Upper lobe of left lung (tissue), 6 donors: ENCODE data around the gene N4BP2L1. TPM values are rescaled to one million over a fixed set of nuclear protein-coding genes. Genes with fewer than 3 reads are reported as not detected.

Source experiments
- ATAC-seq, 2 donors: fragments of 200-7000 bp; cut with Tn5 transposase; one replicate each; pipeline ENCODE4 v1.9.1; 2022; ENCODE audit warnings: mild to moderate bottlenecking in 2 of 2, moderate library complexity in 2 of 2; ENCODE audit not compliant: low FRiP score in 2 of 2
- DNase-seq, 2 donors: peaks; one replicate each; pipeline ENCODE4 v3.0.0-alpha.2; 2019 to 2020
- H3K27ac ChIP-seq, 4 donors: fragments of 200-600 bp; sonication (generic); one replicate each; pipeline ENCODE4 v1.5.1; 2016 to 2019
- H3K27me3 ChIP-seq, 4 donors: fragments of 200-600 bp; sonication (generic); one replicate each; pipeline ENCODE4 v1.5.1; 2017 to 2019
- H3K36me3 ChIP-seq, 4 donors: fragments of 200-600 bp; sonication (generic); one replicate each; pipeline ENCODE4 v1.5.1; 2016 to 2019
- H3K4me1 ChIP-seq, 4 donors: fragments of 200-600 bp; sonication (generic); one replicate each; pipeline ENCODE4 v1.5.1; 2018 to 2019
- H3K4me3 ChIP-seq, 4 donors: fragments of 200-600 bp; sonication (generic); one replicate each; pipeline ENCODE4 v1.5.1; 2017 to 2019; ENCODE audit warnings: mild to moderate bottlenecking in 2 of 4, moderate library complexity in 1 of 4
- H3K9me3 ChIP-seq, 4 donors: fragments of 200-600 bp; sonication (generic); one replicate each; pipeline ENCODE4 v1.5.1; 2018 to 2019
- CTCF ChIP-seq, 6 experiments: fragments of 450-650 bp in 4 of 6; fragments of 200-600 bp in 2 of 6; sonication (generic) in 2 of 6; IDR thresholded peaks; one replicate each; pipeline ENCODE4 v1.5.1; 2016 to 2019; ENCODE audit warnings: antibody characterized with exemption in 6 of 6
- EP300 ChIP-seq, 4 donors: sonication (generic); formaldehyde crosslinking; IDR thresholded peaks; one replicate each; pipeline ENCODE4 v1.5.1; 2017; ENCODE audit warnings: antibody characterized with exemption in 4 of 4, control low read depth in 2 of 4
- POLR2A ChIP-seq, 4 donors: fragments of 450-650 bp; IDR thresholded peaks; one replicate each; pipeline ENCODE4 v1.5.1; 2016 to 2017; ENCODE audit warnings: antibody characterized with exemption in 4 of 4, mild to moderate bottlenecking in 2 of 4
- POLR2AphosphoS5 ChIP-seq, 2 donors: sonication (generic); formaldehyde crosslinking; IDR thresholded peaks; one replicate each; pipeline ENCODE4 v1.5.1; 2017; ENCODE audit warnings: antibody characterized with exemption in 2 of 2
- WGBS, 2 donors: methylation state at CpG; one replicate each; pipeline ENCODE4 v1.1.5; 2017 to 2018; 5-methylcytosine and 5-hydroxymethylcytosine counted together
- total RNA-seq, 6 donors: library from RNA; depleted of rRNA in 4 of 6; stranded (reverse); fragments of >200 nt in 4 of 6; gene quantifications; one replicate each; pipeline versions ENCODE4 v1.1.0 to v1.2.1, GENCODE V29; 2016 to 2021
- donor health status: DM: no; HTN: no; CAD: no; lungs with moderate emphysema.
- donor health status: DM: no; HTN: yes; CAD: no; lungs with severe emphysema.

The N4BP2L1 gene
- total RNA-seq, 6 donors from 2014 or later: 15.0 to 46.3 (median 25.2) TPM

GRCh38 chr13:32456591-32456990, 28.7 kb upstream of the N4BP2L1 start:
- WGBS, 2 donors: 91 to 100% methylated on average over 2 of the region's 2 CpGs
- TF ChIP-seq CTCF (IDR thresholded peaks at IDR 0.05) (no peak), POLR2A (IDR thresholded peaks at IDR 0.05) (no peak), EP300 (IDR thresholded peaks at IDR 0.05) (no peak), POLR2AphosphoS5 (IDR thresholded peaks at IDR 0.05) (no peak)
- no peak for ATAC-seq

DNA sequence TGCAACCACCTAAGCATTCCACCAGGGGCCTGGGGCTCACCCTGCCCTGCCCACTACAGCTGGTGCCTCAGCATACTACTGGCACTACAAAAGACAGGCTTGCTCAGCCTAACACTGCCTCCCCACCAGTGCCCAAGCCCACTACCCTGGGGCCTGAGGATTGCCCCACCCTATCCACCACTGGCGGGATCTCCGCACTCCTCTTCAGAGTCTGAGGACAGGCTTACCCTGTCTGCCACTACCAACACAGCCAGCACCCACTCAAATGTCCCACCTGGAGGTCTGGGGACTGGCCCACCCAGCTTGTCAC, 27.6 kb upstream of the N4BP2L1 start:
- Histone ChIP-seq H3K27ac (no peak overlapping the region), H3K27me3 (no peaks in the 10 kb centered on the region), H3K36me3 (peaks cover 0 to 5% (median 0%) of the 10 kb centered on the region in 4 donors), H3K4me3 (no peak overlapping the region), H3K9me3 (peaks cover 7 to 20% (median 13%) of the 10 kb centered on the region in 4 donors), H3K4me1 (no peaks in the 10 kb centered on the region)
- no peak for ATAC-seq
- WGBS, 2 donors: 100% methylated on average over 2 of the region's 2 CpGs
- no peak for DNase-seq
- TF ChIP-seq POLR2AphosphoS5 (IDR thresholded peaks at IDR 0.05) (no peak), CTCF (IDR thresholded peaks at IDR 0.05) (no peak), EP300 (IDR thresholded peaks at IDR 0.05) (no peak), POLR2A (IDR thresholded peaks at IDR 0.05) (no peak)

More at GRCh38 chr13:32456591-32456990, 28.7 kb upstream of the N4BP2L1 start:
- Histone ChIP-seq H3K9me3 (peaks cover 7 to 20% (median 13%) of the 10 kb centered on the region in 4 donors), H3K27ac (no peak overlapping the region), H3K4me3 (no peak overlapping the region), H3K27me3 (no peaks in the 10 kb centered on the region), H3K36me3 (peaks cover 0 to 5% (median 0%) of the 10 kb centered on the region in 4 donors), H3K4me1 (no peaks in the 10 kb centered on the region)
- no peak for DNase-seq

GRCh38 chr13:32454886-32455593, 27.1 kb upstream of the N4BP2L1 start:
- no peak overlapping the region for H3K27ac ChIP-seq
- TF ChIP-seq EP300 (IDR thresholded peaks at IDR 0.05): no peak
- TF ChIP-seq POLR2AphosphoS5 (IDR thresholded peaks at IDR 0.05): no peak
- no peak for TF ChIP-seq CTCF (IDR thresholded peaks at IDR 0.05)
- no peak for TF ChIP-seq POLR2A (IDR thresholded peaks at IDR 0.05)
- H3K27me3 ChIP-seq: no peaks in the 10 kb centered on the region
- WGBS, 2 donors: 93% methylated on average over 6 to 8 of the region's 8 CpGs
- DNase-seq (peak in 1 of 2 donors; percentile 13), ATAC-seq (no peak)
- H3K4me3 ChIP-seq: no peak overlapping the region
- no peaks in the 10 kb centered on the region for H3K4me1 ChIP-seq
- peaks cover 0 to 5% (median 0%) of the 10 kb centered on the region in 4 donors for H3K36me3 ChIP-seq
- H3K9me3 ChIP-seq: peaks cover 7 to 20% (median 13%) of the 10 kb centered on the region in 4 donors

DNA sequence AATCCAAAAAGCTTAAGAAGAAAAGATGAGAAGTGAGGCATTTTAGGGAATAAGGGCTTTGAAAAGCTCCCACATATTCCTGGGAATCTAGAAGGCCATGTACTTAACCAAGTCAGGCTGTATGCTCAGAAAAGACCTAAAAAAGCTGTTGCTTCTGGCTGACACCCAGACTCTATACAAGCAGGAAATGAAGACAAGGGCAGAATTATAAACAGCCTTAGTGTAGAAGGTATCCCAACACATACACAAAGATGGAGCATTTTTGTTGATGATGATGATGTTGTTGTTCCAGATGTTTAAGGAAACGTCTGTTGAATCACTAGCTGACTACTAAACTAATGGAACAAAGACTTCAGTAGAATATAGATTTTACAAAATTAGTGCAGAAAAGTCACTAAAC, 26.1 kb upstream of the N4BP2L1 start:
- Histone ChIP-seq H3K36me3 (peaks cover 0 to 5% (median 0%) of the 10 kb centered on the region in 4 donors), H3K27ac (no peak overlapping the region), H3K4me1 (no peaks in the 10 kb centered on the region), H3K27me3 (no peaks in the 10 kb centered on the region), H3K9me3 (peaks cover 7 to 20% (median 13%) of the 10 kb centered on the region in 4 donors), H3K4me3 (no peak overlapping the region)
- no peak for DNase-seq
- ATAC-seq: no peak
- no peak for TF ChIP-seq EP300 (IDR thresholded peaks at IDR 0.05)
- no peak for TF ChIP-seq CTCF (IDR thresholded peaks at IDR 0.05)
- no peak for TF ChIP-seq POLR2AphosphoS5 (IDR thresholded peaks at IDR 0.05)
- TF ChIP-seq POLR2A (IDR thresholded peaks at IDR 0.05): no peak
- 39 to 42% methylated on average over 1 of the region's 1 CpG for WGBS, 2 donors

- TF ChIP-seq CTCF (IDR thresholded peaks at IDR 0.05) (no peak), EP300 (IDR thresholded peaks at IDR 0.05) (no peak), POLR2A (IDR thresholded peaks at IDR 0.05) (no peak), POLR2AphosphoS5 (IDR thresholded peaks at IDR 0.05) (no peak)
- peaks cover 0 to 9% (median 0%) of the 10 kb centered on the region in 4 donors for H3K36me3 ChIP-seq
- peaks cover 0 to 2% (median 0%) of the 10 kb centered on the region in 4 donors for H3K9me3 ChIP-seq
- DNase-seq (no peak), ATAC-seq (no peak)
- no peaks in the 10 kb centered on the region for H3K27me3 ChIP-seq
- no peak overlapping the region for H3K27ac ChIP-seq
- H3K4me1 ChIP-seq: peaks cover 0 to 4% (median 0%) of the 10 kb centered on the region in 4 donors
- WGBS, 2 donors: 94 to 96% methylated on average over 1 of the region's 1 CpG
- no peak overlapping the region for H3K4me3 ChIP-seq
Measured at GRCh38 chr13:32448972-32449371, 21.0 kb upstream of the N4BP2L1 start.
